ENCODE measurements around the gene CCDC86. TPM values are rescaled to one million over a fixed set of nuclear protein-coding genes. Genes with fewer than 3 reads are reported as not detected.

The CCDC86 gene
- total and polyA plus RNA-seq, 9 of the 15 experiments (the other 6 are each of a cell fraction or from before 2014, with no cell fraction given), result 4.6 to 102 (median 25.2) TPM

DNA sequence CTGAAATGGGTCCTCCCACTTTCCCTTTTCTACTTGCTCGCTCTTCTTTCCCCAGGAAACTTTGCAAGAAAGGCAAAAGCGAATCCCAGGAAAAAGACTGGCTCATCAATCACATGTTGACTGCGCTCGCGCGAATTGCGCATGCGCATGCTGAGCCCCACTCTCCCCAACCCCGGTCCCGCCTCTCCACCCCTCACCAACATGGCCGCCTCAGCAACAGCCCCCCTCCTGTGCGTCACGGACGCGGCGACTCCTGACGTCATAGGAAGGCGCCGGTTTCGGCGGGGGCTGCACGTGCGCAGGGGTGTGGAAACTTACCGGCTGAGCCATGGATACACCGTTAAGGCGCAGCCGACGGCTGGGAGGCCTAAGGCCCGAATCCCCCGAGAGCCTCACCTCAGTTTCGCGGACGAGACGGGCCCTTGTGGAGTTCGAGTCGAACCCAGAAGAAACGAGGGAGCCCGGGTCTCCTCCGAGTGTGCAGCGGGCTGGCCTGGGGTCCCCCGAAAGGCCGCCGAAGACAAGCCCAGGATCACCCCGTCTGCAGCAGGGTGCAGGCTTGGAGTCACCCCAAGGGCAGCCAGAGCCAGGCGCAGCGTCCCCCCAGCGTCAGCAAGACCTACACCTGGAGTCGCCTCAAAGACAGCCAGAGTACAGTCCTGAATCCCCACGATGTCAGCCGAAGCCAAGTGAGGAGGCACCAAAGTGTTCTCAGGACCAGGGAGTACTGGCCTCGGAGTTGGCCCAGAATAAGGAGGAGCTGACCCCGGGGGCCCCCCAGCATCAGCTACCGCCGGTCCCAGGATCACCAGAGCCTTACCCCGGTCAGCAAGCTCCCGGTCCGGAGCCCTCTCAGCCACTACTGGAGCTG is at the start of gene CCDC86 (continued):
- no peak for TF ChIP-seq HOXB6 (CRISPR knock-in tag; IDR thresholded peaks at IDR 0.05; ENCODE audit: borderline replicate concordance)
- no peak for TF ChIP-seq ZNF274 (IDR thresholded peaks at IDR 0.05; ENCODE audit: borderline replicate concordance, low read depth, low read length)
- TF ChIP-seq, protein P1, sequence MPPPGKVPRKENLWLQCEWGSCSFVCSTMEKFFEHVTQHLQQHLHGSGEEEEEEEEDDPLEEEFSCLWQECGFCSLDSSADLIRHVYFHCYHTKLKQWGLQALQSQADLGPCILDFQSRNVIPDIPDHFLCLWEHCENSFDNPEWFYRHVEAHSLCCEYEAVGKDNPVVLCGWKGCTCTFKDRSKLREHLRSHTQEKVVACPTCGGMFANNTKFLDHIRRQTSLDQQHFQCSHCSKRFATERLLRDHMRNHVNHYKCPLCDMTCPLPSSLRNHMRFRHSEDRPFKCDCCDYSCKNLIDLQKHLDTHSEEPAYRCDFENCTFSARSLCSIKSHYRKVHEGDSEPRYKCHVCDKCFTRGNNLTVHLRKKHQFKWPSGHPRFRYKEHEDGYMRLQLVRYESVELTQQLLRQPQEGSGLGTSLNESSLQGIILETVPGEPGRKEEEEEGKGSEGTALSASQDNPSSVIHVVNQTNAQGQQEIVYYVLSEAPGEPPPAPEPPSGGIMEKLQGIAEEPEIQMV (tag; conservative IDR thresholded peaks at IDR 0.05; ENCODE audit: low read depth), result no peak
- TF ChIP-seq, protein P2, sequence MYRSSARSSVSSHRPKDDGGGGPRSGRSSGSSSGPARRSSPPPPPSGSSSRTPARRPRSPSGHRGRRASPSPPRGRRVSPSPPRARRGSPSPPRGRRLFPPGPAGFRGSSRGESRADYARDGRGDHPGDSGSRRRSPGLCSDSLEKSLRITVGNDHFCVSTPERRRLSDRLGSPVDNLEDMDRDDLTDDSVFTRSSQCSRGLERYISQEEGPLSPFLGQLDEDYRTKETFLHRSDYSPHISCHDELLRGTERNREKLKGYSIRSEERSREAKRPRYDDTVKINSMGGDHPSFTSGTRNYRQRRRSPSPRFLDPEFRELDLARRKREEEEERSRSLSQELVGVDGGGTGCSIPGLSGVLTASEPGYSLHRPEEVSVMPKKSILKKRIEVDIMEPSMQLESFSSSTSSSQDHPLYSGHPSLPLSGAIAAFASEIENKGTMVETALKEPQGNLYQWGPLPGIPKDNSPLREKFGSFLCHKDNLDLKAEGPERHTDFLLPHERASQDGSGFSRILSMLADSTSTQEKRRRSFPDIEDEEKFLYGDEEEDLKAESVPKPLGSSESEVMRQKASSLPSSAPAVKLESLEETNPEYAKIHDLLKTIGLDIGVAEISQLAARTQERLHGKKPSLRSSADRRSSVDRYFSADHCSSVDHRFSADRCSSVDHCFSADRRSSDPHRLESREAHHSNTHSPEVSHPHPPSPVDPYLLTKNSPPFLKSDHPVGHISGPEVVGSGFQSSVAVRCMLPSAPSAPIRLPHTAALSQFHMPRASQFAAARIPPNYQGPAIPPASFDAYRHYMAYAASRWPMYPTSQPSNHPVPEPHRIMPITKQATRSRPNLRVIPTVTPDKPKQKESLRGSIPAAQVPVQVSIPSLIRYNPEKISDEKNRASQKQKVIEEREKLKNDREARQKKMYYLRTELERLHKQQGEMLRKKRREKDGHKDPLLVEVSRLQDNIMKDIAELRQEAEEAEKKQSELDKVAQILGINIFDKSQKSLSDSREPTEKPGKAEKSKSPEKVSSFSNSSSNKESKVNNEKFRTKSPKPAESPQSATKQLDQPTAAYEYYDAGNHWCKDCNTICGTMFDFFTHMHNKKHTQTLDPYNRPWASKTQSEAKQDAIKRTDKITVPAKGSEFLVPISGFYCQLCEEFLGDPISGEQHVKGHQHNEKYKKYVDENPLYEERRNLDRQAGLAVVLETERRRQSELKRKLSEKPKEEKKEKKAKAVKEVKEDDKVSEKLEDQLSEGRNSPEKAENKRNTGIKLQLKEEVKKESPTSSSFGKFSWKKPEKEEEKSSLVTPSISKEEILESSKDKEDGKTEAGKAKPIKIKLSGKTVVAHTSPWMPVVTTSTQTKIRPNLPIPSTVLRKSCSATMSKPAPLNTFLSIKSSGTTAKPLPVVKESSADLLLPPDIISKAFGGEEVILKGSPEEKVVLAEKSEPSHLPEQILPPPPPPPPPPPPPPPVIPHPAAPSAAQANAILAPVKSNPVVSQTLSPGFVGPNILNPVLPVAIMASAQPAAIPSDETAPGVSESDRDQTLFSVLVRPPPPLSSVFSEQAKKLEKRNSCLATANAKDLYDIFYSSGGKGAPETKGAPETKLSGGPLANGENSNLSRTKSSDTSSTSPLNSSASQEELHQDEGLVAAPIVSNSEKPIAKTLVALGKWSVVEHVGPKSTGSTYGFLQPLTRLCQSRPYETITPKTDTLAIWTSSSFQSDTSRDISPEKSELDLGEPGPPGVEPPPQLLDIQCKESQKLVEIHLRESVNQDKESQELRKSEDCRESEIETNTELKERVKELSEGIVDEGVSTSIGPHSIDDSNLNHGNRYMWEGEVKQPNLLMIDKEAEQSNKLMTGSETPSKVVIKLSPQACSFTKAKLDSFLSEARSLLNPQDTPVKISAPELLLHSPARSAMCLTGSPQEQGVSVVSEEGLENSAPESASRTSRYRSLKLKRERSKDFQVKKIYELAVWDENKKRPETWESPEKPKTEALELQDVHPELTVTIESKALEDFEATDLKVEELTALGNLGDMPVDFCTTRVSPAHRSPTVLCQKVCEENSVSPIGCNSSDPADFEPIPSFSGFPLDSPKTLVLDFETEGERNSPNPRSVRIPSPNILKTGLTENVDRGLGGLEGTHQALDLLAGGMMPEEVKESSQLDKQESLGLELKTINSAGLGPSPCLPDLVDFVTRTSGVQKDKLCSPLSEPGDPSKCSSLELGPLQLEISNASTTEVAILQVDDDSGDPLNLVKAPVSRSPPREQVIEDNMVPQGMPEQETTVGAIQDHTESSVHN (IDR thresholded peaks at IDR 0.05; ENCODE audit: borderline replicate concordance in 1 of 2, low read depth in 1 of 2), result no peak
- no peak for TF ChIP-seq PHF21A (IDR thresholded peaks at IDR 0.05; ENCODE audit: borderline replicate concordance, low read depth)
- TF ChIP-seq OTX1 (CRISPR knock-in tag; IDR thresholded peaks at IDR 0.05), result 0 out of 2 replicates have a peak, but pooled peaks have one; percentile 19
- no peak for TF ChIP-seq COPS2 (conservative IDR thresholded peaks at IDR 0.05)
- TF ChIP-seq, protein P3, sequence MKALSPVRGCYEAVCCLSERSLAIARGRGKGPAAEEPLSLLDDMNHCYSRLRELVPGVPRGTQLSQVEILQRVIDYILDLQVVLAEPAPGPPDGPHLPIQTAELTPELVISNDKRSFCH (CRISPR knock-in tag; IDR thresholded peaks at IDR 0.05), result no peak
- TF ChIP-seq, protein P3 (tag; IDR thresholded peaks at IDR 0.05), result no peak
- TF ChIP-seq, protein P4, sequence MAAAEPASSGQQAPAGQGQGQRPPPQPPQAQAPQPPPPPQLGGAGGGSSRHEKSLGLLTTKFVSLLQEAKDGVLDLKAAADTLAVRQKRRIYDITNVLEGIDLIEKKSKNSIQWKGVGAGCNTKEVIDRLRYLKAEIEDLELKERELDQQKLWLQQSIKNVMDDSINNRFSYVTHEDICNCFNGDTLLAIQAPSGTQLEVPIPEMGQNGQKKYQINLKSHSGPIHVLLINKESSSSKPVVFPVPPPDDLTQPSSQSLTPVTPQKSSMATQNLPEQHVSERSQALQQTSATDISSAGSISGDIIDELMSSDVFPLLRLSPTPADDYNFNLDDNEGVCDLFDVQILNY (CRISPR knock-in tag; IDR thresholded peaks at IDR 0.05), result no peak
- peak in 1 of 2 experiments; percentile 97; a peak in 2 of 4 replicates for TF ChIP-seq CSDE1 (IDR thresholded peaks at IDR 0.05)
- TF ChIP-seq, protein P5, sequence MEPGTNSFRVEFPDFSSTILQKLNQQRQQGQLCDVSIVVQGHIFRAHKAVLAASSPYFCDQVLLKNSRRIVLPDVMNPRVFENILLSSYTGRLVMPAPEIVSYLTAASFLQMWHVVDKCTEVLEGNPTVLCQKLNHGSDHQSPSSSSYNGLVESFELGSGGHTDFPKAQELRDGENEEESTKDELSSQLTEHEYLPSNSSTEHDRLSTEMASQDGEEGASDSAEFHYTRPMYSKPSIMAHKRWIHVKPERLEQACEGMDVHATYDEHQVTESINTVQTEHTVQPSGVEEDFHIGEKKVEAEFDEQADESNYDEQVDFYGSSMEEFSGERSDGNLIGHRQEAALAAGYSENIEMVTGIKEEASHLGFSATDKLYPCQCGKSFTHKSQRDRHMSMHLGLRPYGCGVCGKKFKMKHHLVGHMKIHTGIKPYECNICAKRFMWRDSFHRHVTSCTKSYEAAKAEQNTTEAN (CRISPR knock-in tag; IDR thresholded peaks at IDR 0.05), result no peak
- no peak for TF ChIP-seq FOS (IDR thresholded peaks at IDR 0.05; ENCODE audit: extremely low read depth, insufficient read length)
- no peak for TF ChIP-seq ARID2 (IDR thresholded peaks at IDR 0.05)
